ENCODE results near the gene AHNAK2. TPM values are rescaled to one million over a fixed set of nuclear protein-coding genes. Genes with fewer than 3 reads are reported as not detected.

AHNAK2 gene
- total and polyA plus RNA-seq, 9 of the 15 experiments (the other 6 are each of a cell fraction or from before 2014, with no cell fraction given), result 0.04 to 0.09 (median 0.04) TPM; not detected in 6

DNA sequence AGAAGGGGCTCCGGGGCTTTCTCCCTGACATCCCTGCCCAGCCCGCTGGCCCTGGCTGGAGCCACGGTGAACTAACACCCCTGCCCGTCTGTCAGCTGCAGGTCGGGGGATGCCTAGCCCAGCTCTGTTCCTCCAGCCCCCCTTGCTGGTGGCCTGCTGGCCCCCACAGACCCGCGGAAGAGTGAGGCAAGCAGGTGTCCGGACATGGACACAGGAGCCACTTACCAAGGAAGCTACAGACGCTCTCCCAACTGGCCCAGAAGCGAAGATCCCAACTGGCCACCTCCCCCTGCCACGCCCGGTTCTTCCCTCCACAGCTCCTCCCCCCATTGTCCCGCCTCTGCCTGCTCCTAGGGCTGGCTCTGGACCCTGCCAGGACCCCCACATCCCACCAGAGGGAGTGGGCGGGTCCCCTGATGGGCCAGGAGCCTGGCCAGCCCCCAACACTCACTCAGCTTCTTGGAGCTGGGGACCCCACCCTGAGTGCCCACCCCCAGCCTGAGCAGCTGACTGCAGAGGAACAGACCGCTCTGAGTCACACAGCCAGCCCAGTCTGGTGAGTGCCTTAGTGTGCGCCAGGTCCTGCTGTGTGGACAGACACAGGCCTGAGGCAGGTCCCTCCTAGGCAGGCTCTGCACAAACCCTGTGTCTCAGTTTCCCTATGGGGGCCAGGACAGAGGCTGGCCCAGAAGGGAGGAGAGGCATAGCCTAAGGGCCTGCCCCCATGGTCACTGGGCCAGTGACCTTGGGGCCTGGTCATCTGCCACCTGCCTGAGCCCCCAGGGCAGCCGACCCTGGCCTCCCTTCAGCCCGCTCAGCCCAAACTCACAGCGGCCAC, 7.7 kb downstream of the AHNAK2 start (continued):
- no peak for TF ChIP-seq CLOCK (CRISPR knock-in tag; IDR thresholded peaks at IDR 0.05; ENCODE audit: borderline replicate concordance)
- TF ChIP-seq TEAD2 (tag; IDR thresholded peaks at IDR 0.05), result no peak
- TF ChIP-seq NRF1 (conservative IDR thresholded peaks at IDR 0.05 in 1 of 2, IDR thresholded peaks at IDR 0.05 in 1 of 2), result peak in 1 of 2 experiments; percentile 34; a peak in 1 of 4 replicates
- TF ChIP-seq ARHGAP35 (IDR thresholded peaks at IDR 0.05; ENCODE audit: partially characterized antibody), result no peak
- TF ChIP-seq ZBTB8A (IDR thresholded peaks at IDR 0.05; ENCODE audit: partially characterized antibody), result no peak
- no peak for TF ChIP-seq NFE2L1 (tag; IDR thresholded peaks at IDR 0.05; ENCODE audit: borderline replicate concordance, low read depth)
- no peak for TF ChIP-seq TRIM24 (IDR thresholded peaks at IDR 0.05)
- no peak for TF ChIP-seq ZNF586 (CRISPR knock-in tag; conservative IDR thresholded peaks at IDR 0.05)
- TF ChIP-seq CCNT2 (IDR thresholded peaks at IDR 0.05; ENCODE audit: borderline replicate concordance, extremely low read depth, insufficient read length, low read depth, low read length), result no peak
- peak; percentile 66 for TF ChIP-seq SOX6 (IDR thresholded peaks at IDR 0.05)
- no peak for TF ChIP-seq GABPB1 (CRISPR knock-in tag; IDR thresholded peaks at IDR 0.05)
- TF ChIP-seq BHLHE40 (IDR thresholded peaks at IDR 0.05; ENCODE audit: low read length), result 0 out of 2 replicates have a peak, but pooled peaks have one; percentile 15
- no peak for TF ChIP-seq ZNF507 (tag; conservative IDR thresholded peaks at IDR 0.05)
- TF ChIP-seq ZNF282 (CRISPR knock-in tag; IDR thresholded peaks at IDR 0.05), result no peak
- no peak for TF ChIP-seq SREBF2 (CRISPR knock-in tag; IDR thresholded peaks at IDR 0.05)
- TF ChIP-seq RB1 (IDR thresholded peaks at IDR 0.05; ENCODE audit: low read depth), result no peak
- TF ChIP-seq, protein P1, sequence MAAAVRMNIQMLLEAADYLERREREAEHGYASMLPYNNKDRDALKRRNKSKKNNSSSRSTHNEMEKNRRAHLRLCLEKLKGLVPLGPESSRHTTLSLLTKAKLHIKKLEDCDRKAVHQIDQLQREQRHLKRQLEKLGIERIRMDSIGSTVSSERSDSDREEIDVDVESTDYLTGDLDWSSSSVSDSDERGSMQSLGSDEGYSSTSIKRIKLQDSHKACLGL (CRISPR knock-in tag; IDR thresholded peaks at IDR 0.05; ENCODE audit: borderline replicate concordance, poor library complexity, severe bottlenecking), result no peak
- no peak for TF ChIP-seq HNRNPL (IDR thresholded peaks at IDR 0.05; ENCODE audit: low read depth, low read length)
- peak; percentile 60 for TF ChIP-seq DACH1 (IDR thresholded peaks at IDR 0.05; ENCODE audit: partially characterized antibody)
- no peak for TF ChIP-seq HDAC8 (tag; IDR thresholded peaks at IDR 0.05)
- TF ChIP-seq ATF3 (IDR thresholded peaks at IDR 0.05), result peak; percentile 32; the same call in 1 of the 2 replicates
- TF ChIP-seq ATF3 (CRISPR knock-in tag; conservative IDR thresholded peaks at IDR 0.05), result no peak
- TF ChIP-seq ZNF740 (CRISPR knock-in tag; IDR thresholded peaks at IDR 0.05), result peak; percentile 99
- TF ChIP-seq ZNF740 (tag; IDR thresholded peaks at IDR 0.05), result peak in 1 of 2 experiments; percentile 87; a peak in 1 of 4 replicates
- no peak for TF ChIP-seq BCOR (IDR thresholded peaks at IDR 0.05)

All from K562 (cell line).